WI38 (cell line): ENCODE data around the gene CDH23.

Experiments used
- H3K4me3 ChIP-seq: 2 replicates; pipeline ENCODE4 v1.5.1; 2011; ENCODE audit warnings: low read depth, mild to moderate bottlenecking, control low read depth, low read length
- CTCF ChIP-seq: IDR thresholded peaks from 2 replicates; pipeline ENCODE4 v1.5.1; 2012; ENCODE audit warnings: low read depth, mild to moderate bottlenecking, control low read depth, low read length

The CDH23 gene

GRCh38 chr10:71818674-71819260 is 422.0 kb downstream of the CDH23 start:
- no peak for TF ChIP-seq CTCF
- no peak overlapping the region for H3K4me3 ChIP-seq

- H3K4me3 ChIP-seq, result no peak overlapping the region
- TF ChIP-seq CTCF, result no peak
Measured at GRCh38 chr10:71819441-71819861, 422.7 kb downstream of the CDH23 start.

GRCh38 chr10:71819985-71820384 is 423.3 kb downstream of the CDH23 start:
- H3K4me3 ChIP-seq, result no peak overlapping the region
- TF ChIP-seq CTCF, result no peak

GRCh38 chr10:71820966-71821365 is 424.2 kb downstream of the CDH23 start:
- TF ChIP-seq CTCF, result no peak
- H3K4me3 ChIP-seq, result no peak overlapping the region

- no peak for TF ChIP-seq CTCF
- H3K4me3 ChIP-seq, result no peak overlapping the region
Measured at GRCh38 chr10:71821909-71822763, 425.4 kb downstream of the CDH23 start.

- H3K4me3 ChIP-seq, result no peak overlapping the region
- TF ChIP-seq CTCF, result no peak
Measured at GRCh38 chr10:71823356-71823755, 426.6 kb downstream of the CDH23 start.

DNA sequence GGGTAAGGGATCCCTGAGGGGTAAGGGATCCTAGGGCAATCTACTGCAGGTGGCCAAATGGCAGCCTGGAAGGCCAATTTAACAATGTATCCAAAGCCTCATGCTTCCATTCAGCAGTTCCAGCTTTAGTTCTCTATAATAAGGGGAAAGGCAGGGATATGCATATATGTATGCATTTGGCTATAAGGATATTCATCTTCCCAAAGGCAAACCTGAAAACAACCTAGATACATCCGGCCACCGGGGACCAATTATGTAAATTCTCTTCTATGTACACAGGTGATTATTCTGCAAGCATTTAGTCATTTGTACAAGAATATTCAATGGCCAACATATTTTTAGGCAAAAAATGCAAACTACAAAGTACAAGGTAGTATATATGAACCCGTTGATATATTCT is 427.6 kb downstream of the CDH23 start:
- no peak overlapping the region for H3K4me3 ChIP-seq
- TF ChIP-seq CTCF, result no peak
